ENCODE data around the gene FAM120B. TPM values are rescaled to one million over a fixed set of nuclear protein-coding genes. Genes with fewer than 3 reads are reported as not detected.

Gene FAM120B
- total RNA-seq, 1 experiment from 2014 or later: 23.4 TPM

- intact Hi-C loops (cut with micrococcal nuclease): no loop called here
- ChIA-PET POLR2A (interaction anchor here (1.1 kb wide), 1 partner anchor 9 kb away, joined by 5 read pairs; no protein-coding TSS in a partner anchor), CTCF (interaction anchor here (0.5 to 0.6 kb wide), 3 partner anchors 22 to 541 kb away, joined by 3 to 4 read pairs (median 3); no protein-coding TSS in a partner anchor)
- Mint-ChIP-seq H3K4me3 (ENCODE audit: unreplicated experiment) (no peak overlapping the region), H3K4me1 (ENCODE audit: insufficient read depth, unreplicated experiment) (peaks cover 1% of the 10 kb centered on the region), H3K9me3 (ENCODE audit: unreplicated experiment) (no peaks in the 10 kb centered on the region), H3K27ac (ENCODE audit: low read depth, unreplicated experiment) (no peak overlapping the region), H3K27me3 (ENCODE audit: insufficient read depth, unreplicated experiment) (no peaks in the 10 kb centered on the region), H3K36me3 (ENCODE audit: insufficient read depth, unreplicated experiment) (peaks cover 29% of the 10 kb centered on the region)
- DNase-seq (ENCODE audit: unreplicated experiment): no peak
- BruUV-seq (replicated peaks): no TSS peak
- no peak for TF ChIP-seq CTCF (IDR thresholded peaks at IDR 0.05; ENCODE audit: unreplicated experiment)
Observed at GRCh38 chr6:170313716-170314295, 7.2 kb downstream of the FAM120B start.

GRCh38 chr6:170314983-170315382 is 8.4 kb downstream of the FAM120B start:
- H3K27me3 Mint-ChIP-seq (ENCODE audit: insufficient read depth, unreplicated experiment): no peaks in the 10 kb centered on the region
- peaks cover 34% of the 10 kb centered on the region for H3K36me3 Mint-ChIP-seq (ENCODE audit: insufficient read depth, unreplicated experiment)
- TF ChIP-seq CTCF (IDR thresholded peaks at IDR 0.05; ENCODE audit: unreplicated experiment): no peak
- POLR2A ChIA-PET: no interaction called here
- H3K4me1 Mint-ChIP-seq (ENCODE audit: insufficient read depth, unreplicated experiment): no peaks in the 10 kb centered on the region
- H3K4me3 Mint-ChIP-seq (ENCODE audit: unreplicated experiment): no peak overlapping the region
- CTCF ChIA-PET: no interaction called here
- no peaks in the 10 kb centered on the region for H3K9me3 Mint-ChIP-seq (ENCODE audit: unreplicated experiment)
- intact Hi-C loops (cut with micrococcal nuclease): no loop called here
- BruUV-seq (replicated peaks): no TSS peak
- H3K27ac Mint-ChIP-seq (ENCODE audit: low read depth, unreplicated experiment): no peak overlapping the region
- DNase-seq (ENCODE audit: unreplicated experiment): no peak

GRCh38 chr6:170316071-170316470 is 9.5 kb downstream of the FAM120B start:
- CTCF ChIA-PET: no interaction called here
- H3K27ac Mint-ChIP-seq (ENCODE audit: low read depth, unreplicated experiment): no peak overlapping the region
- H3K36me3 Mint-ChIP-seq (ENCODE audit: insufficient read depth, unreplicated experiment): peaks cover 37% of the 10 kb centered on the region
- no TSS peak for BruUV-seq (replicated peaks)
- no peak for DNase-seq (ENCODE audit: unreplicated experiment)
- no peaks in the 10 kb centered on the region for H3K27me3 Mint-ChIP-seq (ENCODE audit: insufficient read depth, unreplicated experiment)
- POLR2A ChIA-PET: no interaction called here
- H3K4me3 Mint-ChIP-seq (ENCODE audit: unreplicated experiment): no peak overlapping the region
- H3K9me3 Mint-ChIP-seq (ENCODE audit: unreplicated experiment): no peaks in the 10 kb centered on the region
- no peaks in the 10 kb centered on the region for H3K4me1 Mint-ChIP-seq (ENCODE audit: insufficient read depth, unreplicated experiment)
- intact Hi-C loops (cut with micrococcal nuclease): no loop called here
- no peak for TF ChIP-seq CTCF (IDR thresholded peaks at IDR 0.05; ENCODE audit: unreplicated experiment)

- ChIA-PET CTCF (interaction anchor here (1.4 kb wide), 1 partner anchor 200 kb away, joined by 6 read pairs; no protein-coding TSS in a partner anchor), POLR2A (no interaction called here)
- no TSS peak for BruUV-seq (replicated peaks)
- no peak for DNase-seq (ENCODE audit: unreplicated experiment)
- no peaks in the 10 kb centered on the region for H3K9me3 Mint-ChIP-seq (ENCODE audit: unreplicated experiment)
- H3K27me3 Mint-ChIP-seq (ENCODE audit: insufficient read depth, unreplicated experiment): no peaks in the 10 kb centered on the region
- H3K27ac Mint-ChIP-seq (ENCODE audit: low read depth, unreplicated experiment): no peak overlapping the region
- intact Hi-C loops (cut with micrococcal nuclease): no loop called here
- no peak for TF ChIP-seq CTCF (IDR thresholded peaks at IDR 0.05; ENCODE audit: unreplicated experiment)
- no peak overlapping the region for H3K4me3 Mint-ChIP-seq (ENCODE audit: unreplicated experiment)
- no peaks in the 10 kb centered on the region for H3K4me1 Mint-ChIP-seq (ENCODE audit: insufficient read depth, unreplicated experiment)
- H3K36me3 Mint-ChIP-seq (ENCODE audit: insufficient read depth, unreplicated experiment): peaks cover 40% of the 10 kb centered on the region
Observed at GRCh38 chr6:170317076-170317475, 10.5 kb downstream of the FAM120B start.
